ENCODE data around the gene MMD. TPM values are rescaled to one million over a fixed set of nuclear protein-coding genes. Genes with fewer than 3 reads are reported as not detected.

Gene MMD
- polyA plus RNA-seq, 3 donors = 3.4 to 7.0 (median 4.6) TPM

- Mint-ChIP-seq H3K27ac (no peak overlapping the region), H3K4me1 (peaks cover 10% of the 10 kb centered on the region), H3K36me3 (no peaks in the 10 kb centered on the region), H3K4me3 (no peak overlapping the region), H3K9me3 (peaks cover 0 to 3% (median 0%) of the 10 kb centered on the region in 7 donors), H3K27me3 (ENCODE audit: low read depth in 3 of 3) (peaks cover 2 to 4% (median 2%) of the 10 kb centered on the region in 3 donors)
- no peak for TF ChIP-seq CTCF (IDR thresholded peaks at IDR 0.05)
- no peaks in the 10 kb centered on the region for H3K9me3 ChIP-seq (replicated peaks in 1 of 2; ENCODE audit: control insufficient read depth in 1 of 2, insufficient read depth in 1 of 2, low read length in 2 of 2)
- no peak overlapping the region for H3K4me3 ChIP-seq (replicated peaks in 1 of 3; ENCODE audit: low read depth in 2 of 3, low read length in 3 of 3)
- peaks cover 6 to 7% of the 10 kb centered on the region in 2 donors for H3K4me1 ChIP-seq (ENCODE audit: control insufficient read depth in 1 of 2, insufficient read depth in 2 of 2, low read length in 2 of 2)
- WGBS (ENCODE audit: insufficient coverage) = no CpG with 5 or more reads among the region's 6 CpGs
- no peak overlapping the region for H3K4me2 ChIP-seq (replicated peaks; ENCODE audit: extremely low read depth, low read length, poor library complexity, severe bottlenecking)
- no peak overlapping the region for H3K9ac ChIP-seq (ENCODE audit: insufficient read depth, low read length, poor library complexity, severe bottlenecking)
- H3K27me3 ChIP-seq (ENCODE audit: control insufficient read depth in 2 of 2, insufficient read depth in 2 of 2, low read length in 2 of 2) = no peaks in the 10 kb centered on the region
- H4K20me1 ChIP-seq (ENCODE audit: insufficient read depth, low read length) = no peaks in the 10 kb centered on the region
- no peak overlapping the region for H3K27ac ChIP-seq (ENCODE audit: low read depth in 1 of 2, low read length in 2 of 2)
- no peak for DNase-seq
- intact Hi-C loops (cut with micrococcal nuclease) = no loop called here
- H3K79me2 ChIP-seq (ENCODE audit: insufficient read depth, low read length) = no peaks in the 10 kb centered on the region
- H3K36me3 ChIP-seq (replicated peaks in 1 of 2; ENCODE audit: control insufficient read depth in 1 of 2, insufficient read depth in 2 of 2, low read length in 2 of 2) = no peaks in the 10 kb centered on the region
- no peak overlapping the region for H2AFZ ChIP-seq (ENCODE audit: insufficient read depth, low read depth, low read length, poor library complexity, severe bottlenecking)
These were observed 21.5 kb upstream of the MMD start for GRCh38 chr17:55442953-55443683.

GRCh38 chr17:55442462-55442861 is 20.8 kb upstream of the MMD start:
- 98% methylated on average over 4 of the region's 5 CpGs for WGBS (ENCODE audit: insufficient coverage)
- no peak overlapping the region for H3K4me3 ChIP-seq (replicated peaks in 1 of 3; ENCODE audit: low read depth in 2 of 3, low read length in 3 of 3)
- Mint-ChIP-seq H3K27ac (no peak overlapping the region), H3K36me3 (no peaks in the 10 kb centered on the region), H3K9me3 (peaks cover 0 to 3% (median 0%) of the 10 kb centered on the region in 7 donors), H3K27me3 (ENCODE audit: low read depth in 3 of 3) (peaks cover 2 to 6% (median 2%) of the 10 kb centered on the region in 3 donors), H3K4me1 (peaks cover 14% of the 10 kb centered on the region), H3K4me3 (no peak overlapping the region)
- H4K20me1 ChIP-seq (ENCODE audit: insufficient read depth, low read length) = no peaks in the 10 kb centered on the region
- no peak for DNase-seq
- H3K79me2 ChIP-seq (ENCODE audit: insufficient read depth, low read length) = no peaks in the 10 kb centered on the region
- no peak for TF ChIP-seq CTCF (IDR thresholded peaks at IDR 0.05)
- H3K27me3 ChIP-seq (ENCODE audit: control insufficient read depth in 2 of 2, insufficient read depth in 2 of 2, low read length in 2 of 2) = no peaks in the 10 kb centered on the region
- no peak overlapping the region for H3K27ac ChIP-seq (ENCODE audit: low read depth in 1 of 2, low read length in 2 of 2)
- H3K9me3 ChIP-seq (replicated peaks in 1 of 2; ENCODE audit: control insufficient read depth in 1 of 2, insufficient read depth in 1 of 2, low read length in 2 of 2) = no peaks in the 10 kb centered on the region
- no peak overlapping the region for H3K4me2 ChIP-seq (replicated peaks; ENCODE audit: extremely low read depth, low read length, poor library complexity, severe bottlenecking)
- H3K9ac ChIP-seq (ENCODE audit: insufficient read depth, low read length, poor library complexity, severe bottlenecking) = no peak overlapping the region
- H3K36me3 ChIP-seq (replicated peaks in 1 of 2; ENCODE audit: control insufficient read depth in 1 of 2, insufficient read depth in 2 of 2, low read length in 2 of 2) = no peaks in the 10 kb centered on the region
- H2AFZ ChIP-seq (ENCODE audit: insufficient read depth, low read depth, low read length, poor library complexity, severe bottlenecking) = no peak overlapping the region
- H3K4me1 ChIP-seq (ENCODE audit: control insufficient read depth in 1 of 2, insufficient read depth in 2 of 2, low read length in 2 of 2) = peaks cover 8 to 9% of the 10 kb centered on the region in 2 donors
- intact Hi-C loops (cut with micrococcal nuclease) = no loop called here

All from CD14-positive monocyte (primary cell).